HG02884 (cell line): ENCODE results near the gene CCDC33.

Source experiments
- ATAC-seq: cut with Tn5 transposase; IDR thresholded peaks from one replicate; pipeline ENCODE4 v1.9.1; 2021; ENCODE audit warnings: mild to moderate bottlenecking, moderate library complexity; ENCODE audit not compliant: unreplicated experiment

CCDC33 gene

DNA sequence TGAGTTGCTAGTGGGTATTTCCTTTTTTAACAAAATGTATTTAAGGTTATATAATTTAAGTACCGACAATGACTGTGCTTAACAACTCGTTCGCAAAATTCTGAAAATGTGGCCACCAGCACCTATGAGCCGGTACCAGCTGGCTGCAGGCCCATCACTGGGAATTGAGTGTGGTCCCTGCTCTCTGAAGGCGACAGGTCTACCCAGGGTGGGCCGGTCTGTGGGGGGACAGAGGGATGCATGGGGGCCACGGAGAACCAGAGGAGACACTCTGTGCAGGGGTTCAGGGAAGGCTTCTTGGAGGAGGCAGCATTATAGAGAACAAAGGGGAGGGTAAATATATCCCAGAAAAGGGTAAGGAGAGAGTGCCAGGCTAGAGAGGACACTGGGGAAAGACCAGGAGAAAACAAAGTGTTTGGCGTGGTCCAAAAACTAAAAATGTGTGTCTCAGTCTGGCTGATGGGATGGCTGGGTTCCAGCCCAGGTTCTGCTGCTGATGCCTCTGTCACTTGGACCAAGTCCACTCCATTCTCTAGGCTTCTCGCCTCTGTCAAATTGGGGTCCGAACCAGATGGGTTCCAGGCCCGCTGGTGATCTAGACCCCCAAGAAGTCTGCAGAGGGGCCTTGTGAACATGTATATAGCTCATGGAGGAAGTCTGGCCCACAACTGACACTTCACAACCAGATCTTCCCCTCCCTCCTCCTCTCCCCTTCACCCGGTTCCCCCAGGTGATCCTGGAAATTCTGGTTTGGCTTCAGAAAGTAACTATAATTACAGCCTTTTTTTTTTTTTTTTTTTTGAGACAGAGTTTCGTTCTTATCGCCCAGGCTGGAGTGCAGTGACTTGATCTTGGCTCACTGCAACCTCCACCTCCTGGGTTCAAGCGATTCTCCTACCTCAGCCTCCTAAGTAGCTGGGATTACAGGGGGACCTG is 142.0 kb downstream of the CCDC33 start:
- ATAC-seq, result no peak

DNA sequence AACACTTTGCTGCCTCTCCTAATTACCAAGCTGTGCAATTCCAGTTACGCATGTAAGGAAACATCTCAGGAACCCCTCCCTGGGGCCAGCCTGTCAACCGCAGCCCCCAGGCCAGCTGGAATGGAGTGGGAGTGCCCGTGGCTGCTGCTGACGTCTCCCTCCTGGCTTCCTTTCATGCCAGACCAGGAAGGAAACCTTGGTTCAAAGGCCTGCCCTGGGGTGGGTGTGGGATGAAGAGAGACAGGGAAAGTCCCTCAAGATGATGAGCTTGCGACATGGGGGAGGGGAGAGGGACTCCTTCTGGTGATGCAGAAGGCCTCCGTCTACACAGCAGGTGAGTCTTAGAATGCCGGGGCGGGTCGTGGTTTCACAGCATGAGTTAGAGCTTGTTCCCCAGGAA is 142.7 kb downstream of the CCDC33 start:
- no peak for ATAC-seq

DNA sequence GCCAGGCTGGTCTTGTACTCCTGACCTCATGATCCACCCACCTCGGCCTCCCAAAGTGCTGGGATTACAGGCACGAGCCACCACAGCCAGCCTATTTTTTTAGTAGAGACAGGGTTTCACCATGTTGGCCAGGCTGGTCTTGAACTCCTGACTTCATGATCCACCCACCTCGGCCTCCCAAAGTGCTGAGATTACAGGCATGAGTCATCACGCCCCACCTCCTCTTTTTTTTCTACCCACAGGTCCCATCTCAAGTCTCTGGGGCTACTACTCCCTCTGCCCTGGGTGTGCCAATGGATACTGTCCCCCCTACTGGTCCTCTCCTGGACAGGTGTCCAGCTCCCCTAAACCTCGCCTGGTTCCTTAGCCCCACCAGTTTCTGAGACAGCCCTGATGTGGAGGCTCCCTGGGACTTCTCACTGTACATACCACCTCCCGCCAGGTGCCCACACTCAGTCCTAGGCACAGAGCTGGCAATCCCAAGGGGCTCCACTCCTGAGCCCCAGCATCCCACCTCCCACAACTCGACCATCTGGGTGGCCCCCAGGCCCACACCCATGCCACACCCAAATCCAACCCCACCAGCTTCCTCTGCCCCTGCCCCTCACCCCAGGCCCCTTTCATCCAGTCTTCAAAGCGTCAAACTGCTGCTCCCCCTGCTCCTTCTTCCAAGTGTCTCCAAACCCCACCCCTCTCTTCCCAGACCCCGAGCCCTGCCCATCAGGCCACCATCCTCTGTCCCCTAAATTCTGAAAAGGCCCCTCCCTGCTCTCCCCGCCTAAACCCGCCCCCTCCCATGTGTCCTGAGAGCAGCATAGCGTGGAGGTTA is 144.4 kb downstream of the CCDC33 start:
- no peak for ATAC-seq

DNA sequence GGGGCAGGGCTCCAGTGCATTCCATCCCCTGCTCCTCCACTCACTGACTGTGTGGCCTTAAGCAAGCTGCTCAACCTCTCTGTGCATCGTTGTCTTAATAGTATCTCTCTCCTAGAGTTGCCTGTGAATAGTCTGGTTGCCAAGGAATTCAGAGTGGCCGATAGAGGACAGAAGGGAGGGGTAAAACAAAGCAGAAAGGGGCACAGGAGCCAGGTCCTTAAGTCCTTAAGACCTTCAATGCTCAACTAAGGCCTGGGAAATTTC is 145.0 kb downstream of the CCDC33 start:
- ATAC-seq, result no peak

DNA sequence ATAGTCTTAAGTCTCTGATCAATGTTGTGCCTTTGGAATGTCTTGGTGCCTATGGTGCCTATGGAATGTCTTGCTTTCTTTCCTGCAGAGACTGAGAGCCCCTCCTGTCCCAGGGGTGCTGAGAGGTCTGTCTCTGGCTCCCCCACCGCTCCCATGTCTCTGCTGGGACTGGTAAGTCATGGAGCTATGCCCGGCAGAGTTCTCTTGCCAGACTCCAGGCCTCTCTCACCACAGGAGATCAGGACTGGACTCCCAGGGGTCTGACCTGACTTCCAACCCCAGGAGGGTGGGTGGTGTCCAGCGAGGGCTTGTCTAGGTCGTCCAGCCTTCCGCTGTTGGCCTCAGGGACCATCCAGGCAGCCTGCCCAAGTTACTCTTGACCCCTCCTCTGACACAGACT is 145.4 kb downstream of the CCDC33 start:
- no peak for ATAC-seq

DNA sequence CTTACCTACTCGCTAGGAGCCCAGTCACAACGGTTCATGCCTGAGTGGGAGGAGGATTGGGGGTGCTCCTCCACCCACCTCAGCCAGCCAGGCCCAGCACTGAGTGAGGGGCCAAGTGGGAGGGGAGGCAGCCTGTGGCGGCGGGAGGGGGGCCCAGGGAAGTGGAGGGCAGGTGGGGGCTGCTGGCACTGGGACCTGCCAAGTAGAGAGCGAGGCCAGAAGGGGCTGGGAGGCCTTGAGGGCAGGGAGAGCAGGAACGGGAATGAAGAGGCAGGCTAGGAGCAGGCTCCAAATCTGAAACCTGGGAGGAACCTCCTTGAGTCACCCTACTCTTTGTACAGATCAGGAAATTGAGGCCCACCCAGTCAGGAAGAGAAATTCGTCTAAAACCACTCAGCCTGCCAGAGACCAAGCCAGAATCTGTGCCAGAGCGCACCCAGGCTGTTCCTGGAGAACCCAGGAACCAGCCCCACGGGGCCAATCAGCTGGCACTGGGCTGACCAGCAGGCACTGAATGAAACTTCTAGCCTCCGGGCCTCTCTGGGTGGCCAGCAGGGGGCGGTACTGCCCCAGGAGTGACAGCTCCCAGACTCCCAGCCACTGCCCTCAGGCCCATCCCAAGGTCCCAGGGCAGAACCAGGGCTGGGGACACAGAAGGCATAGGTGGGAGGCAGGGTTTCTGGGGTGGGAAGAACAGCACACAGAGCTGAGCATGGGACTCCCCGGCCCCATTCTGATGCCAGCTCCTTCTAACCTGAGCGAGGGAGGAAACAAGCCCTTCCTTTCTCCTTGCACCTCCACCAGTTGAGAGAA is 146.1 kb downstream of the CCDC33 start:
- ATAC-seq, result no peak

DNA sequence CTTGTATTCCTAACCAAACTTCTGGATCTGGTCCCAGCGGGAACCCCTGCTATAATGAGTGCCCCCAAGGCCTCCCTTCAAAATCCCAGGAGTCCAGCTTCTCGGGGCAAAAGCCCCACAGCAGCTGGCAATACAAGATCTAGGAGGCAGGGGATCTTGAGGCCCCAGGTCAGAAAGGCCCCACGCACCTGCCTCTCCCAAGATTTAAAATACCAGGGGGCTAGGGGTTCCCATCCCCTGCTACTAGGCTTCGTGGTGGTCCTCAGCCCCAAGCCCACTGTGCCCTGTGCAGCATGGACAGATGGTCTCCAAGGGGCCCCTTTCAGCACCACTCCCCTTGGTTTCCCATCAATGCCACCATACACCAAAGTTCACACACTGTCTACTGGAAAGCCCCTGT is 147.2 kb downstream of the CCDC33 start:
- ATAC-seq, result no peak

DNA sequence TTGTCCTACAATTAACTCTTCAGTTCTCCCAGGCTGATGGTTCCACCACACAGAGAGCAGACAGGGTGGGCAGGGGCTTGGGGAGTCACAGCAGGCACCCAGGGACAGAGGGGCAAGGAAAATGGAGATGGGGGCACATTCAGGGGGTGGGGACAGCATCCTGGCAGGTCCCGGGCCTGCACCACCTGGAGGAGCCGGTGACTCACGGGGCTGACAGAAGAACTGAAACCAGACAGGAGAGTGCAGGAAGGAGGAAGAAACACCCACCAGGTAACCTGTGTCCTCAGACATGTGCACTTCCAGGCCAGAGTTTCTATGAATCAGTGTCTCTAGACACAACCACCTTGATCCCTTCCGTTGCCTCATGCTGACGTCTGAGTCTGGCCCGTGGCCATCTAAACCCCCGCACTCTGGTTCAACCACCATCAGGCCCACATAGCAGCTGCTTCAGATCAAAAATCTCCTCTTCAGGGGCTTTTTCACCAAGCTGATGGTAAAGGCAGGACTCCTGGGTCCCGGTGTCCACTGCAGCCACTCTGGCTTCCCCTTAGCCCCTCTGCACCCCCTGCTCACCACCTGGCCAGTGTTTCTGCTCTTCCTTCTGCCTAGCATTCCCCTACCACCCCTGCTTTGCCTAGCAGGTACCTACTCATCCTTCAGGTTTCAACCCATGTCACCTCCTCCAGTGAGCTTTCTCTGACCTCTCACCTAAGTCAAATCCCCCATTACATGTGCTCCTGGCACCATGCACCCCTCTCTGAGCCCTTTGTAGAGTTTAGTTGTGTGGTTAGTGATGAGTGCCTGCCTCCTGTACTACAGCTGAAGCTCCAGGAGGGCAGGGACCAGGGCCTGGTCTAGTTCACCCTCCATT is 147.8 kb downstream of the CCDC33 start:
- ATAC-seq, result peak; percentile 50

DNA sequence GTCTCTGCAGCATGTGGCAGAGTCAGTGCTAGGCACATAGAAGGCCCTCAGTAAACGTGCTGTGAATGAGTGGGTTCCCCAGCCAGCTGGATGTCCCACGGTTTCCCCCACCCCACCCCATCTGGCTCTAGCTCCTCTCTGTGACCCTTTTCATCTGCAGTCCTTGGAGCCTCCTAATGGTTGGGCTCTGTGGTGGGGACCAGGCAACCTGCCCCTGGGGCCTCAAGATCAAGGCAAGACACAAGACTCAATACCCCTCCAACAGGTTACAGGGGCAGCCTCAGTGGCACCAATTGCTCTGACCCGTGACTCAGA is 148.4 kb downstream of the CCDC33 start:
- ATAC-seq, result no peak

DNA sequence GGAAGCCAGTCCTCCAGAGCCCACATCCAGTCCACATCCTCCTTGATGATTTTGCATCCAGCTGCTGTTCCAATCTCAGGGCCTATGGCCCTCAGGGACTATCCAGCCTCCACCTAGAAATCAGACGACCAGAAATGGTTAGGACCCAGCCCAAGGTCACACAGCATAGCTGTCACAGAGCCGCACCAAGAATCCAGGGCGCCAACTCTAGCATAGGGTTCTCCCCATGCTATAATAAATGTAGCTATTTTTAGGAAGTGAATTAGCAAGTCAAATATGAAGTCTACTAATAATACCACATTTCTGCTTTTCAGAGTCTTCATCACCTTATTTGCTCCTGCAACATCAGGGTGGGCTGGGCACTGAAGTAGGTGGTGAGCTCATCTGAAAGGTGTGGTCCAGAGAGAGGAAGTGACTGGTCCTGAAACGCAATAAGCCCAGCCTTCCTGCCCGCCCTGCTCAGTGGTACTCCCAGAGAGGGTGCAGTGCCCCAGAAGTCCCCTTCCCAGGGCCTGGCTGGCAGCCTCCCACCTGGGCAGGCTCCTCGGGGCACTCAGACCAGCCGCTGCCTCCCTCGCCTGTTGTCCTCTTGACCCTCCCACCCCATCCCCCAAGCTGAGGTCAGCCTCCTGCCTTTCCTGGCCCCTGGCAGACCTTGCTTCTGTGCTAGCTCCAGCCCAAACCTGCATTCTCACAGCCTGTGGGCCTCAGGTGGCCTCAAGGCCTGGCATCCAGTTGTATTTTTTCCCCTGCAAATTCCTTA is 148.9 kb downstream of the CCDC33 start:
- peak; percentile 71 for ATAC-seq

DNA sequence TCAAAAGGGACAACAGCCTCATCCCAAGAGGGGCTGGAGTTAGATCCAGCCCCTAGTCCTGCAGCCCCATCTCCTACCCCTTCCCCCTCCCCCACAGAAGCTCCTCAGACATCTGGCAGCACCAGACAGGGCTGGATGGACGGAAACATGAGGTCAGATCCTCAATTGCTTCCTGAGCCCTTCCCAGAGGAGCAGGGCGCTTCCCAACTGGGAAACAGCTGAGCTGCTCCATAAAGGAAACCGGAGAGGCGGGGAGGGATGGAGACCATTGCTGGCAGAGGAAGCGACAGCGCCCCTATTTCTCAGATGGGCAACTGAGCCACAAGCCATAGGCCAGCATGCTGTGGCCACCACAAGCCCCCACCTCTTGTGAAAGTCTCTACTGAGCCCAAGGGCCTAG is 149.6 kb downstream of the CCDC33 start:
- ATAC-seq, result no peak
